Neural cell (in vitro differentiated cells): ENCODE results near the gene CCDC82.
A peak's percentile ranks its signal among the peaks of the same experiment; 100 is the strongest.

Source experiments
- EP300 ChIP-seq: fragments of 450-650 bp; conservative IDR thresholded peaks from 2 replicates; pipeline ENCODE4 v1.6.1; 2014; ENCODE audit warnings: antibody characterized with exemption, mild to moderate bottlenecking, moderate library complexity; ENCODE audit not compliant: poor library complexity, severe bottlenecking
- POLR2AphosphoS5 ChIP-seq: IDR thresholded peaks from 2 replicates; pipeline ENCODE4 v1.6.1; 2012
- REST ChIP-seq: IDR thresholded peaks from 2 replicates; pipeline ENCODE4 v1.6.1; 2012; ENCODE audit warnings: borderline replicate concordance
- TF ChIP-seq, protein P1 (sequence below): fragments of 450-650 bp; IDR thresholded peaks from 2 replicates; pipeline ENCODE4 v1.5.1; 2014; ENCODE audit warnings: antibody characterized with exemption, mild to moderate bottlenecking, moderate library complexity; ENCODE audit not compliant: poor library complexity, severe bottlenecking

GRCh38 chr11:96393753-96394348 is 4.1 kb upstream of the CCDC82 start:
- no peak for TF ChIP-seq POLR2AphosphoS5
- TF ChIP-seq EP300: no peak
- no peak for TF ChIP-seq REST
- TF ChIP-seq, protein P1, sequence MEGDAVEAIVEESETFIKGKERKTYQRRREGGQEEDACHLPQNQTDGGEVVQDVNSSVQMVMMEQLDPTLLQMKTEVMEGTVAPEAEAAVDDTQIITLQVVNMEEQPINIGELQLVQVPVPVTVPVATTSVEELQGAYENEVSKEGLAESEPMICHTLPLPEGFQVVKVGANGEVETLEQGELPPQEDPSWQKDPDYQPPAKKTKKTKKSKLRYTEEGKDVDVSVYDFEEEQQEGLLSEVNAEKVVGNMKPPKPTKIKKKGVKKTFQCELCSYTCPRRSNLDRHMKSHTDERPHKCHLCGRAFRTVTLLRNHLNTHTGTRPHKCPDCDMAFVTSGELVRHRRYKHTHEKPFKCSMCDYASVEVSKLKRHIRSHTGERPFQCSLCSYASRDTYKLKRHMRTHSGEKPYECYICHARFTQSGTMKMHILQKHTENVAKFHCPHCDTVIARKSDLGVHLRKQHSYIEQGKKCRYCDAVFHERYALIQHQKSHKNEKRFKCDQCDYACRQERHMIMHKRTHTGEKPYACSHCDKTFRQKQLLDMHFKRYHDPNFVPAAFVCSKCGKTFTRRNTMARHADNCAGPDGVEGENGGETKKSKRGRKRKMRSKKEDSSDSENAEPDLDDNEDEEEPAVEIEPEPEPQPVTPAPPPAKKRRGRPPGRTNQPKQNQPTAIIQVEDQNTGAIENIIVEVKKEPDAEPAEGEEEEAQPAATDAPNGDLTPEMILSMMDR: peak; percentile 79
